ENCODE results near the gene SYN1.

GRCh38 chrX:47650164-47651042 is 30.7 kb upstream of the SYN1 start, which contains the start of gene ELK1:
- no peak for TF ChIP-seq CTCF (IDR thresholded peaks at IDR 0.05)
- TF ChIP-seq EZH2 (IDR thresholded peaks at IDR 0.05), result no peak

Data from neural progenitor cell (in vitro differentiated cells).